ENCODE results near the gene DGKD. TPM values are rescaled to one million over a fixed set of nuclear protein-coding genes. Genes with fewer than 3 reads are reported as not detected.
A peak's percentile ranks its signal among the peaks of the same experiment; 100 is the strongest.

Gene DGKD
- total and polyA plus RNA-seq, 5 donors from 2014 or later = 11.3 to 161 (median 11.5) TPM

- Histone ChIP-seq H3K27me3 (ENCODE audit: control insufficient read depth, insufficient read depth, low read length) (no peaks in the 10 kb centered on the region), H3K9me3 (ENCODE audit: control insufficient read depth in 2 of 2, low read length in 2 of 2) (no peaks in the 10 kb centered on the region), H3K36me3 (ENCODE audit: control insufficient read depth, insufficient read depth, low read length) (peaks cover 3% of the 10 kb centered on the region), H3K4me1 (ENCODE audit: control insufficient read depth, insufficient read depth, low read length, poor library complexity, severe bottlenecking) (peaks cover 11% of the 10 kb centered on the region), H3K27ac (ENCODE audit: insufficient read depth, low read length, poor library complexity, severe bottlenecking) (no peak overlapping the region), H3K4me3 (ENCODE audit: low read depth, low read length) (no peak overlapping the region)
- DNase-seq (no peak), ATAC-seq (ENCODE audit: low read depth in 2 of 2) (no peak)
- peaks cover 54% of the 10 kb centered on the region for H3K36me3 Mint-ChIP-seq
- no peaks in the 10 kb centered on the region for H3K27me3 Mint-ChIP-seq
- H3K27ac Mint-ChIP-seq = peak overlapping the region in 2 of 3 donors; percentile 46 to 75
- H3K4me3 Mint-ChIP-seq = peak overlapping the region in 1 of 4 donors; percentile 33
- peaks cover 0 to 3% (median 0%) of the 10 kb centered on the region in 7 donors for H3K9me3 Mint-ChIP-seq
- H3K4me1 Mint-ChIP-seq = peaks cover 20 to 82% (median 44%) of the 10 kb centered on the region in 4 donors
These were observed 74.1 kb downstream of the DGKD start for GRCh38 chr2:233428438-233428837.

GRCh38 chr2:233429175-233429897 is 75.0 kb downstream of the DGKD start:
- peaks cover 51% of the 10 kb centered on the region for H3K36me3 Mint-ChIP-seq
- no peaks in the 10 kb centered on the region for H3K9me3 ChIP-seq (ENCODE audit: control insufficient read depth in 2 of 2, low read length in 2 of 2)
- peaks cover 5% of the 10 kb centered on the region for H3K4me1 ChIP-seq (ENCODE audit: control insufficient read depth, insufficient read depth, low read length, poor library complexity, severe bottlenecking)
- DNase-seq (no peak), ATAC-seq (ENCODE audit: low read depth in 2 of 2) (no peak)
- H3K27me3 ChIP-seq (ENCODE audit: control insufficient read depth, insufficient read depth, low read length) = no peaks in the 10 kb centered on the region
- H3K27me3 Mint-ChIP-seq = no peaks in the 10 kb centered on the region
- H3K4me1 Mint-ChIP-seq = peaks cover 20 to 75% (median 43%) of the 10 kb centered on the region in 4 donors
- peaks cover 0 to 3% (median 0%) of the 10 kb centered on the region in 7 donors for H3K9me3 Mint-ChIP-seq
- H3K4me3 ChIP-seq (ENCODE audit: low read depth, low read length) = no peak overlapping the region
- H3K27ac Mint-ChIP-seq = peak overlapping the region; percentile 46 to 71 (median 65)
- no peak overlapping the region for H3K27ac ChIP-seq (ENCODE audit: insufficient read depth, low read length, poor library complexity, severe bottlenecking)
- peaks cover 4% of the 10 kb centered on the region for H3K36me3 ChIP-seq (ENCODE audit: control insufficient read depth, insufficient read depth, low read length)
- peak overlapping the region in 3 of 4 donors; percentile 26 to 43 (median 33) for H3K4me3 Mint-ChIP-seq

GRCh38 chr2:233430081-233430480 is 75.8 kb downstream of the DGKD start:
- DNase-seq = no peak
- peaks cover 20 to 76% (median 42%) of the 10 kb centered on the region in 4 donors for H3K4me1 Mint-ChIP-seq
- H3K27me3 Mint-ChIP-seq = no peaks in the 10 kb centered on the region
- H3K27ac Mint-ChIP-seq = peak overlapping the region in 2 of 3 donors; percentile 0 to 41
- H3K9me3 Mint-ChIP-seq = peaks cover 0 to 3% (median 0%) of the 10 kb centered on the region in 7 donors
- ATAC-seq (ENCODE audit: low read depth in 2 of 2) = no peak
- Histone ChIP-seq H3K4me3 (ENCODE audit: low read depth, low read length) (no peak overlapping the region), H3K27ac (ENCODE audit: insufficient read depth, low read length, poor library complexity, severe bottlenecking) (no peak overlapping the region), H3K9me3 (ENCODE audit: control insufficient read depth in 2 of 2, low read length in 2 of 2) (no peaks in the 10 kb centered on the region), H3K4me1 (ENCODE audit: control insufficient read depth, insufficient read depth, low read length, poor library complexity, severe bottlenecking) (peaks cover 5% of the 10 kb centered on the region), H3K27me3 (ENCODE audit: control insufficient read depth, insufficient read depth, low read length) (no peaks in the 10 kb centered on the region), H3K36me3 (ENCODE audit: control insufficient read depth, insufficient read depth, low read length) (peaks cover 11% of the 10 kb centered on the region)
- H3K36me3 Mint-ChIP-seq = peaks cover 57% of the 10 kb centered on the region
- no peak overlapping the region for H3K4me3 Mint-ChIP-seq

- no peak for ATAC-seq (ENCODE audit: low read depth in 2 of 2)
- H3K9me3 Mint-ChIP-seq = peaks cover 0 to 3% (median 0%) of the 10 kb centered on the region in 7 donors
- Histone ChIP-seq H3K27me3 (ENCODE audit: control insufficient read depth, insufficient read depth, low read length) (no peaks in the 10 kb centered on the region), H3K4me1 (ENCODE audit: control insufficient read depth, insufficient read depth, low read length, poor library complexity, severe bottlenecking) (peaks cover 5% of the 10 kb centered on the region), H3K36me3 (ENCODE audit: control insufficient read depth, insufficient read depth, low read length) (peaks cover 16% of the 10 kb centered on the region), H3K27ac (ENCODE audit: insufficient read depth, low read length, poor library complexity, severe bottlenecking) (no peak overlapping the region), H3K4me3 (ENCODE audit: low read depth, low read length) (no peak overlapping the region), H3K9me3 (ENCODE audit: control insufficient read depth in 2 of 2, low read length in 2 of 2) (no peaks in the 10 kb centered on the region)
- peaks cover 17 to 72% (median 39%) of the 10 kb centered on the region in 4 donors for H3K4me1 Mint-ChIP-seq
- H3K27me3 Mint-ChIP-seq = no peaks in the 10 kb centered on the region
- peak overlapping the region in 2 of 3 donors; percentile 41 to 52 for H3K27ac Mint-ChIP-seq
- H3K36me3 Mint-ChIP-seq = peaks cover 59% of the 10 kb centered on the region
- H3K4me3 Mint-ChIP-seq = no peak overlapping the region
- DNase-seq = no peak
These were observed 76.4 kb downstream of the DGKD start for GRCh38 chr2:233430651-233431050.

- Mint-ChIP-seq H3K4me1 (peaks cover 6 to 50% (median 22%) of the 10 kb centered on the region in 4 donors), H3K27me3 (no peaks in the 10 kb centered on the region), H3K36me3 (peaks cover 43% of the 10 kb centered on the region), H3K27ac (peak overlapping the region; percentile 20 to 88 (median 73)), H3K4me3 (no peak overlapping the region), H3K9me3 (no peaks in the 10 kb centered on the region)
- DNase-seq (no peak), ATAC-seq (ENCODE audit: low read depth in 2 of 2) (no peak)
- H3K27ac ChIP-seq (ENCODE audit: insufficient read depth, low read length, poor library complexity, severe bottlenecking) = no peak overlapping the region
- H3K4me1 ChIP-seq (ENCODE audit: control insufficient read depth, insufficient read depth, low read length, poor library complexity, severe bottlenecking) = peaks cover 5% of the 10 kb centered on the region
- H3K9me3 ChIP-seq (ENCODE audit: control insufficient read depth in 2 of 2, low read length in 2 of 2) = no peaks in the 10 kb centered on the region
- peaks cover 36% of the 10 kb centered on the region for H3K36me3 ChIP-seq (ENCODE audit: control insufficient read depth, insufficient read depth, low read length)
- H3K27me3 ChIP-seq (ENCODE audit: control insufficient read depth, insufficient read depth, low read length) = no peaks in the 10 kb centered on the region
- no peak overlapping the region for H3K4me3 ChIP-seq (ENCODE audit: low read depth, low read length)
These were observed 78.7 kb downstream of the DGKD start for GRCh38 chr2:233433029-233433428.

GRCh38 chr2:233433794-233434193 is 79.5 kb downstream of the DGKD start:
- no peaks in the 10 kb centered on the region for H3K4me1 ChIP-seq (ENCODE audit: control insufficient read depth, insufficient read depth, low read length, poor library complexity, severe bottlenecking)
- Mint-ChIP-seq H3K27ac (no peak overlapping the region), H3K9me3 (no peaks in the 10 kb centered on the region), H3K4me3 (no peak overlapping the region), H3K36me3 (peaks cover 45% of the 10 kb centered on the region), H3K4me1 (peaks cover 6 to 42% (median 21%) of the 10 kb centered on the region in 4 donors), H3K27me3 (no peaks in the 10 kb centered on the region)
- H3K4me3 ChIP-seq (ENCODE audit: low read depth, low read length) = no peak overlapping the region
- no peaks in the 10 kb centered on the region for H3K9me3 ChIP-seq (ENCODE audit: control insufficient read depth in 2 of 2, low read length in 2 of 2)
- H3K36me3 ChIP-seq (ENCODE audit: control insufficient read depth, insufficient read depth, low read length) = peaks cover 44% of the 10 kb centered on the region
- DNase-seq = no peak
- ATAC-seq (ENCODE audit: low read depth in 2 of 2) = no peak
- no peaks in the 10 kb centered on the region for H3K27me3 ChIP-seq (ENCODE audit: control insufficient read depth, insufficient read depth, low read length)
- H3K27ac ChIP-seq (ENCODE audit: insufficient read depth, low read length, poor library complexity, severe bottlenecking) = no peak overlapping the region

- Mint-ChIP-seq H3K27me3 (no peaks in the 10 kb centered on the region), H3K9me3 (no peaks in the 10 kb centered on the region), H3K36me3 (peaks cover 47% of the 10 kb centered on the region), H3K4me1 (peaks cover 4 to 32% (median 13%) of the 10 kb centered on the region in 4 donors), H3K4me3 (no peak overlapping the region), H3K27ac (peak overlapping the region; percentile 10 to 51 (median 48))
- Histone ChIP-seq H3K27me3 (ENCODE audit: control insufficient read depth, insufficient read depth, low read length) (no peaks in the 10 kb centered on the region), H3K4me3 (ENCODE audit: low read depth, low read length) (no peak overlapping the region), H3K27ac (ENCODE audit: insufficient read depth, low read length, poor library complexity, severe bottlenecking) (no peak overlapping the region), H3K36me3 (ENCODE audit: control insufficient read depth, insufficient read depth, low read length) (peaks cover 52% of the 10 kb centered on the region), H3K9me3 (ENCODE audit: control insufficient read depth in 2 of 2, low read length in 2 of 2) (no peaks in the 10 kb centered on the region), H3K4me1 (ENCODE audit: control insufficient read depth, insufficient read depth, low read length, poor library complexity, severe bottlenecking) (no peaks in the 10 kb centered on the region)
- ATAC-seq (ENCODE audit: low read depth in 2 of 2) (no peak), DNase-seq (no peak)
These were observed 80.5 kb downstream of the DGKD start for GRCh38 chr2:233434666-233435330.

Data from CD4-positive, CD25-positive, alpha-beta regulatory T cell (primary cell).